ENCODE data around the gene MRPS18A. TPM values are rescaled to one million over a fixed set of nuclear protein-coding genes. Genes with fewer than 3 reads are reported as not detected.

Gene MRPS18A
- total and polyA plus RNA-seq, 2 of the 13 experiments (the other 11 are each of a cell fraction or from before 2014, with no cell fraction given): 87.8 to 89.1 TPM

- TF ChIP-seq ZNF883 (CRISPR knock-in tag; IDR thresholded peaks at IDR 0.05; ENCODE audit: not compliant biosample characterization): no peak
- no peak for TF ChIP-seq PRMT3 (CRISPR knock-in tag; IDR thresholded peaks at IDR 0.05; ENCODE audit: borderline replicate concordance, low read depth)
- 0 out of 2 replicates have a peak, but pooled peaks have one; percentile 20 for TF ChIP-seq CAMTA2 (CRISPR knock-in tag; IDR thresholded peaks at IDR 0.05; ENCODE audit: borderline replicate concordance)
- no peak for TF ChIP-seq ZKSCAN1 (IDR thresholded peaks at IDR 0.05; ENCODE audit: low read length)
- TF ChIP-seq MXD3 (CRISPR knock-in tag; IDR thresholded peaks at IDR 0.05): no peak
- TF ChIP-seq KDM2A (CRISPR knock-in tag; IDR thresholded peaks at IDR 0.05; ENCODE audit: borderline replicate concordance, low read depth): peak; percentile 71
- no peak for TF ChIP-seq DZIP1 (CRISPR knock-in tag; IDR thresholded peaks at IDR 0.05)
- TF ChIP-seq, protein P1, sequence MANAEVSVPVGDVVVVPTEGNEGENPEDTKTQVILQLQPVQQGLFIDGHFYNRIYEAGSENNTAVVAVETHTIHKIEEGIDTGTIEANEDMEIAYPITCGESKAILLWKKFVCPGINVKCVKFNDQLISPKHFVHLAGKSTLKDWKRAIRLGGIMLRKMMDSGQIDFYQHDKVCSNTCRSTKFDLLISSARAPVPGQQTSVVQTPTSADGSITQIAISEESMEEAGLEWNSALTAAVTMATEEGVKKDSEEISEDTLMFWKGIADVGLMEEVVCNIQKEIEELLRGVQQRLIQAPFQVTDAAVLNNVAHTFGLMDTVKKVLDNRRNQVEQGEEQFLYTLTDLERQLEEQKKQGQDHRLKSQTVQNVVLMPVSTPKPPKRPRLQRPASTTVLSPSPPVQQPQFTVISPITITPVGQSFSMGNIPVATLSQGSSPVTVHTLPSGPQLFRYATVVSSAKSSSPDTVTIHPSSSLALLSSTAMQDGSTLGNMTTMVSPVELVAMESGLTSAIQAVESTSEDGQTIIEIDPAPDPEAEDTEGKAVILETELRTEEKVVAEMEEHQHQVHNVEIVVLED (CRISPR knock-in tag; IDR thresholded peaks at IDR 0.05; ENCODE audit: borderline replicate concordance): peak; percentile 97
- no peak; the same call in 1 of the 2 replicates for TF ChIP-seq ZNF331 (CRISPR knock-in tag; IDR thresholded peaks at IDR 0.05)
- TF ChIP-seq ZNF337 (CRISPR knock-in tag; IDR thresholded peaks at IDR 0.05; ENCODE audit: borderline replicate concordance, low read depth): no peak
- no peak for TF ChIP-seq RFXAP (CRISPR knock-in tag; IDR thresholded peaks at IDR 0.05; ENCODE audit: borderline replicate concordance)
- TF ChIP-seq, protein P2, sequence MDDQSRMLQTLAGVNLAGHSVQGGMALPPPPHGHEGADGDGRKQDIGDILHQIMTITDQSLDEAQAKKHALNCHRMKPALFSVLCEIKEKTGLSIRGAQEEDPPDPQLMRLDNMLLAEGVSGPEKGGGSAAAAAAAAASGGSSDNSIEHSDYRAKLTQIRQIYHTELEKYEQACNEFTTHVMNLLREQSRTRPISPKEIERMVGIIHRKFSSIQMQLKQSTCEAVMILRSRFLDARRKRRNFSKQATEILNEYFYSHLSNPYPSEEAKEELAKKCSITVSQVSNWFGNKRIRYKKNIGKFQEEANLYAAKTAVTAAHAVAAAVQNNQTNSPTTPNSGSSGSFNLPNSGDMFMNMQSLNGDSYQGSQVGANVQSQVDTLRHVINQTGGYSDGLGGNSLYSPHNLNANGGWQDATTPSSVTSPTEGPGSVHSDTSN (CRISPR knock-in tag; IDR thresholded peaks at IDR 0.05; ENCODE audit: borderline replicate concordance): no peak
- TF ChIP-seq NCOA5 (CRISPR knock-in tag; IDR thresholded peaks at IDR 0.05): no peak
- TF ChIP-seq SRSF4 (IDR thresholded peaks at IDR 0.05; ENCODE audit: low read depth, low read length, poor library complexity, severe bottlenecking): no peak
- TF ChIP-seq JUN (CRISPR knock-in tag; IDR thresholded peaks at IDR 0.05): no peak; the same call in 1 of the 2 replicates
- no peak for TF ChIP-seq KDM6A (CRISPR knock-in tag; IDR thresholded peaks at IDR 0.05; ENCODE audit: low read depth)
- TF ChIP-seq ZNF784 (CRISPR knock-in tag; IDR thresholded peaks at IDR 0.05; ENCODE audit: borderline replicate concordance): no peak
- TF ChIP-seq IRX3 (CRISPR knock-in tag; IDR thresholded peaks at IDR 0.05; ENCODE audit: borderline replicate concordance, low read depth): no peak
- no peak for TF ChIP-seq U2AF1 (optimal IDR thresholded peaks at IDR 0.05; ENCODE audit: low read depth, low read length)
- peak; percentile 71; the same call in 1 of the 2 replicates for TF ChIP-seq KDM3A (CRISPR knock-in tag; IDR thresholded peaks at IDR 0.05; ENCODE audit: low read depth)
- no peak for TF ChIP-seq ZNF225 (CRISPR knock-in tag; IDR thresholded peaks at IDR 0.05)
- TF ChIP-seq ATF6 (CRISPR knock-in tag; conservative IDR thresholded peaks at IDR 0.05): no peak
These were observed 58.5 kb downstream of the MRPS18A start, which contains the start of gene GTPBP2 (continued) for GRCh38 chr6:43629104-43629504.

All from HepG2 (cell line).